Stomach (tissue), 9 donors: ENCODE measurements around the gene ZDHHC9. TPM values are rescaled to one million over a fixed set of nuclear protein-coding genes. Genes with fewer than 3 reads are reported as not detected.
A peak's percentile ranks its signal among the peaks of the same experiment; 100 is the strongest.

Source experiments
- DNase-seq, 2 donors: peaks; one replicate each; pipeline versions ENCODE4 v3.0.0 to v3.0.0-alpha.2; 2013 to 2019
- H3K27ac ChIP-seq, 5 donors: fragments of 200-600 bp in 4 of 5; sonication (generic) in 4 of 5; one replicate each; pipeline ENCODE4 v1.5.1; 2013 to 2019; ENCODE audit warnings: mild to moderate bottlenecking in 1 of 5, moderate library complexity in 1 of 5
- H3K27me3 ChIP-seq, 3 donors: fragments of 200-600 bp; sonication (generic); one replicate each; pipeline ENCODE4 v1.5.1; 2017 to 2019; ENCODE audit warnings: mixed run types in 1 of 3
- H3K36me3 ChIP-seq, 4 donors: fragments of 200-600 bp; sonication (generic); 1 replicate in 3 of 4; 2 replicates in 1 of 4; pipeline ENCODE4 v1.5.1; 2016 to 2019
- H3K4me1 ChIP-seq, 4 donors: fragments of 200-600 bp; sonication (generic); one replicate each; pipeline ENCODE4 v1.5.1; 2016 to 2019
- H3K4me3 ChIP-seq, 4 donors: fragments of 200-600 bp; sonication (generic) in 3 of 4; one replicate each; pipeline ENCODE4 v1.5.1; 2016 to 2019; ENCODE audit warnings: mild to moderate bottlenecking in 1 of 4
- H3K9me3 ChIP-seq, 4 donors: fragments of 200-600 bp; sonication (generic); one replicate each; pipeline ENCODE4 v1.5.1; 2016 to 2019
- EP300 ChIP-seq: sonication (generic); formaldehyde crosslinking; IDR thresholded peaks from one replicate; pipeline ENCODE4 v1.6.1; 2017; ENCODE audit warnings: antibody characterized with exemption
- POLR2A ChIP-seq, 4 donors: fragments of 450-650 bp; IDR thresholded peaks; one replicate each; pipeline ENCODE4 v1.6.1; 2016; ENCODE audit warnings: antibody characterized with exemption in 4 of 4, control low read depth in 2 of 4, mild to moderate bottlenecking in 1 of 4, moderate library complexity in 1 of 4
- POLR2AphosphoS5 ChIP-seq, 3 donors: sonication (generic); formaldehyde crosslinking; IDR thresholded peaks; one replicate each; pipeline ENCODE4 v1.6.1; 2016; ENCODE audit warnings: antibody characterized with exemption in 3 of 3
- WGBS, 5 donors: extraction: QIAGEN DNeasy Blood & Tissue Kit in 3 of 5; methylation state at CpG; one replicate each; pipeline versions ENCODE4 v1.1.5 to v1.1.7; 2013 to 2018; 5-methylcytosine and 5-hydroxymethylcytosine counted together
- intact Hi-C: fragments of 100-400 bp; cut with DNase I; formaldehyde crosslinking; loops from one replicate; pipeline ENCODE4 v1.15.1; 2023; ENCODE audit warnings: low total_unique reads
- polyA plus RNA-seq, 3 donors: library from polyadenylated mRNA; stranded (reverse); fragments of 200-250 nt; gene quantifications; one replicate each; pipeline ENCODE4 v1.2.3, GENCODE V29; 2013
- total RNA-seq, 5 donors: library from RNA; depleted of rRNA; stranded (reverse); fragments of >200 nt; gene quantifications; one replicate each; pipeline versions ENCODE4 v1.1.0 to v1.2.3, GENCODE V29; 2014 to 2016
- TF ChIP-seq, protein P1 (sequence below), 7 experiments: fragments of 450-650 bp in 4 of 7; fragments of 200-600 bp in 3 of 7; sonication (generic) in 3 of 7; IDR thresholded peaks; one replicate each; pipeline ENCODE4 v1.5.1; 2016 to 2019; ENCODE audit warnings: antibody characterized with exemption in 7 of 7, control low read depth in 2 of 7, mild to moderate bottlenecking in 1 of 7
- donor health status: healthy with polysubstance abuse.
- donor health status: Bipolar disorder and iron deficiency.
- donor health status: healthy.

ZDHHC9 gene
- total and polyA plus RNA-seq, 8 donors, result 8.1 to 30.1 (median 17.4) TPM; not detected in 1

DNA sequence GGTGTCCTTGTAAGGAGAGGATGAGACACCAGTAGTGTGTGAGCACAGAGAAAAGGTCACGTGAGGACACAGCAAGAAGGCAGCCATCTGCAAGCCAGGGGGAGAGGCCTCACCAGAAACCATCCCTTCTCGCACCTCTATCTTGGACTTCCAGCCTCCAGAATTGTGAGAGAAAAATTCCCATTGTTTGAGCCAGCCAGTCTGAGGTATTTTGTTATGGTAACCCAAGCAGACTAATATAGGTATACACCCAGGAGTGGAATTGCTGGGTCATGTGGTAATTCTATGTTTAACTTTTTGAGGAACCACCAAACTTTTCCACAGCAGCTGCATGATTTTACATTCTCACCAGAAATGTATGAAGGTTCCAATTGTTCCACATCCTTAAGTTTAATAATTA lies 25.6 kb downstream of the ZDHHC9 start:
- intact Hi-C loops, result no loop called here
- TF ChIP-seq, protein P1, sequence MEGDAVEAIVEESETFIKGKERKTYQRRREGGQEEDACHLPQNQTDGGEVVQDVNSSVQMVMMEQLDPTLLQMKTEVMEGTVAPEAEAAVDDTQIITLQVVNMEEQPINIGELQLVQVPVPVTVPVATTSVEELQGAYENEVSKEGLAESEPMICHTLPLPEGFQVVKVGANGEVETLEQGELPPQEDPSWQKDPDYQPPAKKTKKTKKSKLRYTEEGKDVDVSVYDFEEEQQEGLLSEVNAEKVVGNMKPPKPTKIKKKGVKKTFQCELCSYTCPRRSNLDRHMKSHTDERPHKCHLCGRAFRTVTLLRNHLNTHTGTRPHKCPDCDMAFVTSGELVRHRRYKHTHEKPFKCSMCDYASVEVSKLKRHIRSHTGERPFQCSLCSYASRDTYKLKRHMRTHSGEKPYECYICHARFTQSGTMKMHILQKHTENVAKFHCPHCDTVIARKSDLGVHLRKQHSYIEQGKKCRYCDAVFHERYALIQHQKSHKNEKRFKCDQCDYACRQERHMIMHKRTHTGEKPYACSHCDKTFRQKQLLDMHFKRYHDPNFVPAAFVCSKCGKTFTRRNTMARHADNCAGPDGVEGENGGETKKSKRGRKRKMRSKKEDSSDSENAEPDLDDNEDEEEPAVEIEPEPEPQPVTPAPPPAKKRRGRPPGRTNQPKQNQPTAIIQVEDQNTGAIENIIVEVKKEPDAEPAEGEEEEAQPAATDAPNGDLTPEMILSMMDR (IDR thresholded peaks at IDR 0.05), result no peak
- no peak for TF ChIP-seq EP300
- no peak for TF ChIP-seq POLR2A (IDR thresholded peaks at IDR 0.05)
- TF ChIP-seq POLR2AphosphoS5 (IDR thresholded peaks at IDR 0.05), result no peak
- 69 to 97% (median 90%) methylated on average over 2 of the region's 2 CpGs for WGBS, 5 donors

DNA sequence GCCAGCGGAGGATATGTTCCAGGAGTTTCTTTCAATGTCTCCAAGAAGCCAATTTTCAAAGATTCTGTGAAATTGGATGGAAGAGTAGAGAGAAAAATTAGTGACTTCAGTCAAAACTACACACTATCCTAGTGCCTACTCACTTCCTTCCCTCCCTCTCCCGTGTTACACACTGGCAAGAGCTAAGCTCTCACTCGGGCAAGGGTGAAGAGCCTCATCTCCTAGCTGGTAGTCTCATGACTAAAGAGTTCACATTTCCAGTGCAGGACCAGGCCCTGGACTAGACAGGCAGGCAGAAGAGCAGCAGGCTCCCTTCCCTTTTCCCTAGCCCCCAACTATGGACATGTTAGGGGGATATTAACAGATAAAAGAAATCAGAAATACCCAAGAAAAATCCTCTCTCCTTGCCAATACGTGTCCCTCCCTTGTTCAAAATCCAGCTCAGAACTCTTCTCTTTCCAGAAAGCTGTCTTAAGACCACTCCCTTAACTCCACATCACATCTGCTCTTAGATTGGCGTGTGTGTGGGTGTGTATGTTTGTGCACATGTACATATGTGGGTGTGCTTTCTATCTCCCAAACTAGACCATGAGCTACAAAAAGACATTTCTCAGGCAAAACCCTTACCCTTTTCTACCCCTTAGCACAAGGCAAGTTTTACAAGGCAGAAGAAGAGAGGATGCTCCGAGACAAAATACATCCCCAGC lies 29.9 kb downstream of the ZDHHC9 start:
- WGBS, 5 donors, result 73 to 89% (median 87%) methylated on average over 6 of the region's 6 CpGs
- H3K27me3 ChIP-seq, result no peaks in the 10 kb centered on the region
- no peak for DNase-seq
- H3K9me3 ChIP-seq, result no peaks in the 10 kb centered on the region
- peaks cover 0 to 52% (median 45%) of the 10 kb centered on the region in 4 donors for H3K36me3 ChIP-seq
- intact Hi-C loops, result no loop called here
- H3K4me1 ChIP-seq, result no peaks in the 10 kb centered on the region
- TF ChIP-seq EP300 (no peak), POLR2AphosphoS5 (IDR thresholded peaks at IDR 0.05) (no peak)
- no peak overlapping the region for H3K4me3 ChIP-seq
- no peak overlapping the region for H3K27ac ChIP-seq

More for the DNA sequence above, 25.6 kb downstream of the ZDHHC9 start:
- Histone ChIP-seq H3K4me3 (no peak overlapping the region), H3K27me3 (no peaks in the 10 kb centered on the region), H3K36me3 (peaks cover 0 to 37% (median 15%) of the 10 kb centered on the region in 4 donors), H3K27ac (no peak overlapping the region), H3K4me1 (no peaks in the 10 kb centered on the region), H3K9me3 (no peaks in the 10 kb centered on the region)
- no peak for DNase-seq

DNA sequence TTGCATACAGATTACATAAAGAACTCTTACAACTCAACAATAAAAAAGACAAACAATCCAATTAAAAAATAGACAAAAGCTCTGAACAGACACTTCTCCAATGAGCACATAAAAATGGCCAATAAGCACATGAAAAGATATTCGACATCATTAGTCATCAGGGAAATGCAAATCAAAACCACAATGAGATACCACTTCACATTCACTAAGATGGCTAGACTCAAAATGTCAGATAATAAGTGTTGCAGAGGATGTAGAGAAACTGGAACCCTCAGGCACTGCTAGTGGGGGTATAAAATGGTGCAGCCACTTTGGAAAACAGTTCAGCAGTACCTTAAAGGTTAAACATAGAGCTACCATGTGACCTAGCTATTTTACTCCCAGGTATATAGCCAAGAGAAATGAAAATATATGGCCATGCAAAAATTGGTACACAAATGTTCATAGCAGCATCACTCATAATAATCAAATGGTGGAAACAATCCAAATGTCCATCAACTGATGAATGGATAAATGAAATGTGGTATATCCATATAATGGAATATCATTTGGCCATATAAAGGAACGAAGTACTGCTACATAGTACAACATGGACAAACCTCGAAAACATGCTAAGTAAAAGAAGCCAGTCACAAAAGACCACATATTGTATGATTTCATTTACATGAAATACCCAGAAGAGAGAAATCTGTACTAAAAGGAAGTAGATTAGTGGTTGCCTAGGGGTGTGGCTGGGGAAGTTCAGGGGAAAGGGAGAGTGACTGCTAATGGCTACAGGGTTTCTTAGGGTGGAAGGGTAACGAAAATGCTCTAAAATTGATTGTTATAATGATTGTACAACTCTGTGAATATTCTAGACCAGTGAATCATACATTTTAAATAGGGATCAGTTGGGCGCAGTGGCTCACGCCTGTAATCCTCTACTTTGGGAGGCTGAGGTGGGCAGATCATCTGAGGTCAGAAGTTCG lies 34.6 kb downstream of the ZDHHC9 start:
- 79 to 96% (median 90%) methylated on average over 7 of the region's 7 CpGs for WGBS, 5 donors
- no peak for DNase-seq
- Histone ChIP-seq H3K27me3 (no peaks in the 10 kb centered on the region), H3K9me3 (no peaks in the 10 kb centered on the region), H3K4me3 (no peak overlapping the region), H3K27ac (peak overlapping the region in 1 of 5 donors; percentile 16), H3K4me1 (no peaks in the 10 kb centered on the region), H3K36me3 (peaks cover 0 to 68% (median 64%) of the 10 kb centered on the region in 4 donors)
- intact Hi-C loops, result no loop called here
- TF ChIP-seq POLR2AphosphoS5 (IDR thresholded peaks at IDR 0.05) (no peak), POLR2A (IDR thresholded peaks at IDR 0.05) (no peak), EP300 (no peak)
- TF ChIP-seq, protein P1 (IDR thresholded peaks at IDR 0.05), result no peak

DNA sequence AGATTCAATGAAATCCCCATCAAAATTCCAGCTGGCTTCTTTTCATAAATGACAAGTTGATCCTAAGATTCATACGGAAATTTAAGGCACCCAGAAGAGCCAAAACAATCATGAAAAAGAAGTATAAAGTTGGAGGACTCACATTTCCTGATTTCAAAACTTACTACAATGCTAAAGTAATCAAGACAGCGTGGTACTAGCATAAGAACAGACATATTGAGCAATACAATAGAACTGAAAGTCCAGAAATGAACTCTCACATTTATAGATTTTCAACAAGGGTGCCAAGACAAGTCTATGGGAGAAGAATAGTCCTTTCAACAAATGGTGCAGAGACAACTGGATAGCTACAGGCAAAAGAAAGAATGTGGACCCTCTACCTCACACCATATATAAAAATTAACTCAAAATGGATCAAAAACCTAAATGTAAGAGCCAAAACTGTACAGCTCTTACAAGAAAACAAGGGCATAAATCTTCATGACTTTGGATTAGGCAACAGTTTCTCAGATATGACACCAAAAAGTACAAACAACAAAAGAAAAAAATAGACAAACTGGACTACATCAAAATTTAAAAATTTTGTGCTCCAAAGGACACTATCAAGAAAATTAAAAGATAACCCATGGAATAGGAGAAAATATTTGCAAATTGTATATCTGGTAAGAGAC lies 35.4 kb downstream of the ZDHHC9 start:
- H3K4me3 ChIP-seq, result no peak overlapping the region
- TF ChIP-seq EP300 (no peak), POLR2AphosphoS5 (IDR thresholded peaks at IDR 0.05) (no peak), POLR2A (IDR thresholded peaks at IDR 0.05) (no peak)
- TF ChIP-seq, protein P1 (IDR thresholded peaks at IDR 0.05), result no peak
- DNase-seq, result no peak
- peak overlapping the region in 1 of 5 donors; percentile 16 for H3K27ac ChIP-seq
- no peaks in the 10 kb centered on the region for H3K9me3 ChIP-seq
- no peaks in the 10 kb centered on the region for H3K27me3 ChIP-seq
- no peaks in the 10 kb centered on the region for H3K4me1 ChIP-seq
- intact Hi-C loops, result no loop called here
- H3K36me3 ChIP-seq, result peaks cover 0 to 66% (median 61%) of the 10 kb centered on the region in 4 donors
- WGBS, 5 donors, result 39 to 82% (median 62%) methylated on average over 2 of the region's 2 CpGs
